CD4-positive, alpha-beta memory T cell (primary cell): ENCODE results near the gene DRC3. TPM values are rescaled to one million over a fixed set of nuclear protein-coding genes. Genes with fewer than 3 reads are reported as not detected.

Source experiments
- CTCF ChIA-PET: fragments of 350-600 bp; sonication (Branson Sonifier 250); formaldehyde crosslinking; loops from one replicate; lab custom pipeline; 2021; ENCODE audit warnings: inconsistent platforms; ENCODE audit not compliant: partially characterized antibody; lab: Charles Lee
- POLR2A ChIA-PET: fragments of 350-600 bp; sonication (Branson Sonifier 250); formaldehyde crosslinking; loops from one replicate; lab custom pipeline; 2021; ENCODE audit not compliant: partially characterized antibody; lab: Charles Lee
- DNase-seq, 5 donors: peaks; one replicate each; pipeline versions ENCODE4 v3.0.0 to v3.0.0-alpha.2; 2020 to 2022; ENCODE audit warnings: mixed read lengths in 1 of 5
- H3K27ac ChIP-seq: one replicate; pipeline ENCODE4 v1.7.0; 2013; ENCODE audit warnings: low read depth, low read length
- H3K27me3 ChIP-seq: 2 replicates; pipeline ENCODE4 v1.7.0; 2013; ENCODE audit warnings: mild to moderate bottlenecking, low read length, moderate library complexity; ENCODE audit not compliant: insufficient read depth
- H3K36me3 ChIP-seq: 2 replicates; pipeline ENCODE4 v1.7.0; 2013; ENCODE audit warnings: mild to moderate bottlenecking, low read length, moderate library complexity; ENCODE audit not compliant: insufficient read depth
- H3K4me1 ChIP-seq: 2 replicates; pipeline ENCODE4 v1.7.0; 2013; ENCODE audit warnings: mild to moderate bottlenecking, low read length, moderate library complexity; ENCODE audit not compliant: insufficient read depth
- H3K4me3 ChIP-seq, 2 donors: one replicate each; pipeline ENCODE4 v1.7.0; 2013; ENCODE audit warnings: low read length in 2 of 2, mild to moderate bottlenecking in 1 of 2
- H3K9me3 ChIP-seq, 2 donors: one replicate each; pipeline ENCODE4 v1.7.0; 2013; ENCODE audit warnings: low read length in 2 of 2, control low read depth in 1 of 2; ENCODE audit not compliant: control insufficient read depth in 1 of 2
- H3K27ac Mint-ChIP-seq, 7 donors: one replicate each; pipeline ENCODE4 v1.8.0; 2020 to 2021; ENCODE audit warnings: mixed read lengths in 7 of 7, mild to moderate bottlenecking in 6 of 7, inconsistent platforms in 3 of 7, moderate library complexity in 3 of 7
- H3K27me3 Mint-ChIP-seq, 2 donors: one replicate each; pipeline ENCODE4 v1.8.0; 2020 to 2021; ENCODE audit warnings: mixed read lengths in 2 of 2
- H3K36me3 Mint-ChIP-seq, 2 donors: one replicate each; pipeline ENCODE4 v1.8.0; 2020 to 2021; ENCODE audit warnings: mixed read lengths in 2 of 2, inconsistent platforms in 1 of 2, mild to moderate bottlenecking in 1 of 2
- H3K4me1 Mint-ChIP-seq, 4 donors: one replicate each; pipeline ENCODE4 v1.8.0; 2020 to 2021; ENCODE audit warnings: mixed read lengths in 4 of 4, mild to moderate bottlenecking in 1 of 4
- H3K4me3 Mint-ChIP-seq, 8 donors: one replicate each; pipeline ENCODE4 v1.8.0; 2020 to 2021; ENCODE audit warnings: mixed read lengths in 8 of 8, mild to moderate bottlenecking in 7 of 8, moderate library complexity in 6 of 8, inconsistent platforms in 3 of 8
- H3K9me3 Mint-ChIP-seq, 8 donors: one replicate each; pipeline ENCODE4 v1.8.0; 2020 to 2021; ENCODE audit warnings: mixed read lengths in 8 of 8, mild to moderate bottlenecking in 5 of 8, inconsistent platforms in 3 of 8, moderate library complexity in 1 of 8
- intact Hi-C: fragments of 100-400 bp; cut with micrococcal nuclease; formaldehyde crosslinking; loops from one replicate; pipeline ENCODE4 v1.15.1; 2023
- polyA plus RNA-seq, 2 donors: library from polyadenylated mRNA; unstranded; fragments of 300-500 nt; fragmentation: Illumina TruSeq; gene quantifications; one replicate each; pipeline ENCODE4 v1.2.3, GENCODE V29; 2021
- total RNA-seq, 2 experiments: library from RNA; stranded (reverse); gene quantifications; one replicate each; pipeline ENCODE4 v1.2.3, GENCODE V29; 2021

DRC3 gene
- total and polyA plus RNA-seq, 4 experiments from 2014 or later, result 0.24 to 0.67 (median 0.64) TPM; not detected in 1

GRCh38 chr17:17975436-17975835, 2.8 kb downstream of the DRC3 start:
- H3K27me3 Mint-ChIP-seq, result peaks cover 0 to 3% of the 10 kb centered on the region in 2 donors
- H3K4me3 Mint-ChIP-seq, result no peak overlapping the region
- no peak overlapping the region for H3K27ac Mint-ChIP-seq

GRCh38 chr17:17976931-17977570, 4.4 kb downstream of the DRC3 start:
- H3K4me3 Mint-ChIP-seq, result peak overlapping the region in 1 of 8 donors; percentile 6
- Histone ChIP-seq H3K4me1 (peaks cover 5% of the 10 kb centered on the region), H3K9me3 (no peaks in the 10 kb centered on the region), H3K36me3 (no peaks in the 10 kb centered on the region), H3K27ac (no peak overlapping the region), H3K4me3 (no peak overlapping the region), H3K27me3 (no peaks in the 10 kb centered on the region)
- peaks cover 0 to 3% of the 10 kb centered on the region in 2 donors for H3K36me3 Mint-ChIP-seq
- H3K27ac Mint-ChIP-seq, result peak overlapping the region in 1 of 7 donors; percentile 75
- no peak for DNase-seq
- intact Hi-C loops, result no loop called here
- H3K4me1 Mint-ChIP-seq, result peaks cover 3 to 14% (median 10%) of the 10 kb centered on the region in 4 donors
- no peaks in the 10 kb centered on the region for H3K9me3 Mint-ChIP-seq
- ChIA-PET POLR2A (no interaction called here), CTCF (interaction anchor here (1.4 kb wide), 1 partner anchor 58 kb away, joined by 3 read pairs; no protein-coding TSS in a partner anchor)
- peaks cover 0 to 3% of the 10 kb centered on the region in 2 donors for H3K27me3 Mint-ChIP-seq

More at GRCh38 chr17:17975436-17975835, 2.8 kb downstream of the DRC3 start:
- H3K9me3 Mint-ChIP-seq, result no peaks in the 10 kb centered on the region
- intact Hi-C loops, result no loop called here
- no peaks in the 10 kb centered on the region for H3K27me3 ChIP-seq
- H3K36me3 ChIP-seq, result no peaks in the 10 kb centered on the region
- H3K4me3 ChIP-seq, result no peak overlapping the region
- H3K9me3 ChIP-seq, result no peaks in the 10 kb centered on the region
- H3K4me1 Mint-ChIP-seq, result peaks cover 13 to 26% (median 19%) of the 10 kb centered on the region in 4 donors
- no peak for DNase-seq
- ChIA-PET CTCF (no interaction called here), POLR2A (no interaction called here)
- H3K36me3 Mint-ChIP-seq, result peaks cover 0 to 3% of the 10 kb centered on the region in 2 donors
- no peak overlapping the region for H3K27ac ChIP-seq
- H3K4me1 ChIP-seq, result peaks cover 18% of the 10 kb centered on the region

GRCh38 chr17:17978481-17979424, 6.1 kb downstream of the DRC3 start:
- no peak for DNase-seq
- Histone ChIP-seq H3K4me1 (no peaks in the 10 kb centered on the region), H3K27me3 (no peaks in the 10 kb centered on the region), H3K4me3 (no peak overlapping the region), H3K9me3 (no peaks in the 10 kb centered on the region), H3K36me3 (no peaks in the 10 kb centered on the region), H3K27ac (no peak overlapping the region)
- CTCF ChIA-PET, result no interaction called here
- POLR2A ChIA-PET, result no interaction called here
- Mint-ChIP-seq H3K4me1 (peaks cover 0 to 1% (median under 1%) of the 10 kb centered on the region in 4 donors), H3K27me3 (peaks cover 0 to 3% of the 10 kb centered on the region in 2 donors), H3K27ac (no peak overlapping the region), H3K4me3 (no peak overlapping the region), H3K9me3 (no peaks in the 10 kb centered on the region), H3K36me3 (no peaks in the 10 kb centered on the region)
- intact Hi-C loops, result no loop called here

GRCh38 chr17:17979778-17980177, 7.1 kb downstream of the DRC3 start:
- no peaks in the 10 kb centered on the region for H3K4me1 Mint-ChIP-seq
- Histone ChIP-seq H3K9me3 (no peaks in the 10 kb centered on the region), H3K4me1 (no peaks in the 10 kb centered on the region), H3K27me3 (no peaks in the 10 kb centered on the region), H3K27ac (no peak overlapping the region), H3K4me3 (no peak overlapping the region), H3K36me3 (no peaks in the 10 kb centered on the region)
- no peak overlapping the region for H3K4me3 Mint-ChIP-seq
- ChIA-PET POLR2A (no interaction called here), CTCF (no interaction called here)
- H3K27ac Mint-ChIP-seq, result no peak overlapping the region
- peaks cover 0 to 3% of the 10 kb centered on the region in 2 donors for H3K27me3 Mint-ChIP-seq
- H3K9me3 Mint-ChIP-seq, result no peaks in the 10 kb centered on the region
- intact Hi-C loops, result no loop called here
- DNase-seq, result no peak
- no peaks in the 10 kb centered on the region for H3K36me3 Mint-ChIP-seq

- no peak for DNase-seq
- Histone ChIP-seq H3K27me3 (no peaks in the 10 kb centered on the region), H3K36me3 (no peaks in the 10 kb centered on the region), H3K27ac (no peak overlapping the region), H3K4me3 (no peak overlapping the region), H3K9me3 (no peaks in the 10 kb centered on the region), H3K4me1 (no peaks in the 10 kb centered on the region)
- Mint-ChIP-seq H3K4me1 (no peaks in the 10 kb centered on the region), H3K36me3 (no peaks in the 10 kb centered on the region), H3K9me3 (no peaks in the 10 kb centered on the region), H3K27me3 (peaks cover 0 to 3% of the 10 kb centered on the region in 2 donors), H3K27ac (no peak overlapping the region), H3K4me3 (no peak overlapping the region)
- POLR2A ChIA-PET, result no interaction called here
- CTCF ChIA-PET, result no interaction called here
- intact Hi-C loops, result no loop called here
Observed at GRCh38 chr17:17981330-17981729, 8.7 kb downstream of the DRC3 start.

GRCh38 chr17:17982801-17983200, 10.1 kb downstream of the DRC3 start:
- Histone ChIP-seq H3K27ac (no peak overlapping the region), H3K36me3 (no peaks in the 10 kb centered on the region), H3K4me3 (no peak overlapping the region), H3K27me3 (no peaks in the 10 kb centered on the region), H3K9me3 (no peaks in the 10 kb centered on the region), H3K4me1 (no peaks in the 10 kb centered on the region)
- Mint-ChIP-seq H3K4me1 (no peaks in the 10 kb centered on the region), H3K27me3 (peaks cover 0 to 3% of the 10 kb centered on the region in 2 donors), H3K36me3 (no peaks in the 10 kb centered on the region), H3K4me3 (no peak overlapping the region), H3K9me3 (no peaks in the 10 kb centered on the region), H3K27ac (no peak overlapping the region)
- ChIA-PET CTCF (no interaction called here), POLR2A (no interaction called here)
- intact Hi-C loops, result no loop called here
- DNase-seq, result no peak

- Histone ChIP-seq H3K36me3 (no peaks in the 10 kb centered on the region), H3K27me3 (no peaks in the 10 kb centered on the region), H3K9me3 (no peaks in the 10 kb centered on the region), H3K4me1 (no peaks in the 10 kb centered on the region), H3K27ac (no peak overlapping the region), H3K4me3 (no peak overlapping the region)
- no peak for DNase-seq
- H3K9me3 Mint-ChIP-seq, result no peaks in the 10 kb centered on the region
- no peaks in the 10 kb centered on the region for H3K4me1 Mint-ChIP-seq
- H3K36me3 Mint-ChIP-seq, result no peaks in the 10 kb centered on the region
- H3K27ac Mint-ChIP-seq, result no peak overlapping the region
- ChIA-PET POLR2A (no interaction called here), CTCF (no interaction called here)
- H3K27me3 Mint-ChIP-seq, result peaks cover 0 to 3% of the 10 kb centered on the region in 2 donors
- intact Hi-C loops, result no loop called here
- H3K4me3 Mint-ChIP-seq, result no peak overlapping the region
Observed at GRCh38 chr17:17983376-17983775, 10.7 kb downstream of the DRC3 start.
